Measurements from ENCODE around the gene KRTAP4-11. TPM values are rescaled to one million over a fixed set of nuclear protein-coding genes. Genes with fewer than 3 reads are reported as not detected.
"Not testable (repeated sequence)": the region's sequence is repeated elsewhere in the genome, so short reads cannot be mapped to it uniquely, and the experiment has no call there.

KRTAP4-11 gene
- total and polyA plus RNA-seq, 2 of the 8 experiments (the other 6 are each of a cell fraction or from before 2014, with no cell fraction given), result not detected

- H3K9ac ChIP-seq (replicated peaks in 1 of 4; ENCODE audit: extremely low read depth in 1 of 4, low read depth in 3 of 4, low read length in 3 of 4); H3K18ac ChIP-seq (ENCODE audit: extremely low read depth, low read length); H3K23me2 ChIP-seq (ENCODE audit: low read depth, low read length); H2BK120ac ChIP-seq (replicated peaks; ENCODE audit: low read depth, low read length); H3K23ac ChIP-seq (ENCODE audit: insufficient read length); H3K27me3 ChIP-seq (replicated peaks in 1 of 4; ENCODE audit: control insufficient read depth in 3 of 4, extremely low read depth in 1 of 4, insufficient read depth in 3 of 4, low read length in 3 of 4); H2BK15ac ChIP-seq (ENCODE audit: low read length); CTCF ChIA-PET (ENCODE audit: partially characterized antibody); H3K79me1 ChIP-seq (ENCODE audit: low read depth, low read length); H3K4me1 ChIP-seq (replicated peaks in 1 of 4; ENCODE audit: control insufficient read depth in 3 of 4, insufficient read depth in 4 of 4, low read length in 3 of 4); H3K36me3 ChIP-seq (ENCODE audit: control insufficient read depth in 2 of 4, insufficient read depth in 4 of 4, low read length in 3 of 4); H3K4ac ChIP-seq (replicated peaks; ENCODE audit: insufficient read length, low read depth, low read length); H3K9me3 ChIP-seq (ENCODE audit: insufficient read depth in 2 of 2, low read depth in 1 of 2, low read length in 1 of 2); H3K14ac ChIP-seq (ENCODE audit: insufficient read length); H2BK5ac ChIP-seq (ENCODE audit: low read depth, low read length); POLR2A ChIA-PET (ENCODE audit: partially characterized antibody); H4K8ac ChIP-seq (ENCODE audit: extremely low read depth, insufficient read depth, low read length); H4K5ac ChIP-seq (ENCODE audit: insufficient read length, low read depth, low read length); H2BK20ac ChIP-seq (ENCODE audit: low read length); H3K79me2 ChIP-seq (ENCODE audit: control insufficient read depth in 1 of 2, insufficient read depth in 2 of 2, low read length in 2 of 2); H3K4me3 ChIP-seq (ENCODE audit: extremely low read depth in 1 of 4, insufficient read depth in 2 of 4, low read depth in 3 of 4, low read length in 4 of 4); H2BK12ac ChIP-seq (ENCODE audit: low read depth, low read length); H2AFZ ChIP-seq (ENCODE audit: low read length); H2AK5ac ChIP-seq (ENCODE audit: low read depth, low read length); H3K27ac ChIP-seq (ENCODE audit: low read depth, low read length); H4K20me1 ChIP-seq (replicated peaks in 1 of 2; ENCODE audit: control insufficient read depth in 1 of 2, insufficient read depth in 2 of 2, low read length in 2 of 2); FAIRE-seq; H4K91ac ChIP-seq (replicated peaks; ENCODE audit: insufficient read length, low read length); H3K56ac ChIP-seq (replicated peaks; ENCODE audit: insufficient read length, low read depth, low read length); DNase-seq (ENCODE audit: low read depth in 1 of 2, low spot score in 2 of 2); H3K4me2 ChIP-seq (ENCODE audit: insufficient read depth in 1 of 2, low read depth in 2 of 2, low read length in 2 of 2): not testable (repeated sequence)
- WGBS, 2 experiments (ENCODE audit: extremely low coverage in 1 of 2, insufficient coverage in 1 of 2, insufficient read length in 1 of 2, insufficient replicate concordance in 2 of 2, low coverage in 1 of 2, low lambda C conversion rate in 2 of 2, missing lambda C conversion rate in 1 of 2), result 100% methylated on average over 1 of the region's 3 CpGs; no CpG with 5 or more reads in 1 of the 2 experiments
Measured at GRCh38 chr17:41123991-41124371, 5.8 kb upstream of the KRTAP4-11 start, which contains the start of gene KRTAP4-12. Gene KRTAP4-12 (minus strand): TSS chr17:41124182. CDS start chr17:41124122, 60 bp downstream.

DNA sequence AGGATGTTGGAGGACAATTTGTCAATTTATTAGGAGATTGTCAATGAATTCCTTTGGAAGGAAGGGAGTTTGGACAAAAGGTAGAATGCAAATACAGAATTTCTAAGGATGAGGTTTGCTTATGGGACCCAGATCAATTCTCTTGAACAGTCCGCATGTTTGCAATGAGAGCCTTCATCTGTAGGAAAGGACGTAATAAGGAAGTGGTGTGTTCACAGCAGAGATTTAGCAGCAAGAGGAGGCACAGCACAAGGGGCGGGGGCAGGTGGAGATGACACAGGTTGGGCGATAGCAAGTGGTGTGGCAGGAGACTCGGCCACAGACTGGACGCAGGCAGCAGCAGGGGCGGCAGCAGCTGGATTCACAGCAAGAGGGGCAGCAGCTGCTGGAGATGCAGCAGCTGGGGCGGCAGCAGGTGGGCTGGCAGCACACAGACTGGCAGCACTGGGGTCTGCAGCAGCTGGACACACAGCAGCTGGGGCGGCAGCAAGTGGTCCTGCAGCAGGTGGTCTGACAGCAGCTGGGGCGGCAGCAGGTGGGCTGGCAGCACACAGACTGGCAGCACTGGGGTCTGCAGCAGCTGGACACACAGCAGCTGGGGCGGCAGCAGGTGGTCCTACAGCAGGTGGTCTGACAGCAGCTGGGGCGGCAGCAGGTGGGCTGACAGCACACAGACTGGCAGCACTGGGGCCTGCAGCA, 5.3 kb upstream of the KRTAP4-11 start:
- H2BK120ac ChIP-seq (replicated peaks; ENCODE audit: low read depth, low read length); H2BK12ac ChIP-seq (ENCODE audit: low read depth, low read length); H3K18ac ChIP-seq (ENCODE audit: extremely low read depth, low read length); CTCF ChIA-PET (ENCODE audit: partially characterized antibody); H3K4ac ChIP-seq (replicated peaks; ENCODE audit: insufficient read length, low read depth, low read length); H2AFZ ChIP-seq (ENCODE audit: low read length); H3K36me3 ChIP-seq (ENCODE audit: control insufficient read depth in 2 of 4, insufficient read depth in 4 of 4, low read length in 3 of 4); H4K8ac ChIP-seq (ENCODE audit: extremely low read depth, insufficient read depth, low read length); H4K91ac ChIP-seq (replicated peaks; ENCODE audit: insufficient read length, low read length); H3K9ac ChIP-seq (replicated peaks in 1 of 4; ENCODE audit: extremely low read depth in 1 of 4, low read depth in 3 of 4, low read length in 3 of 4); H2BK15ac ChIP-seq (ENCODE audit: low read length); H3K79me1 ChIP-seq (ENCODE audit: low read depth, low read length); H2BK5ac ChIP-seq (ENCODE audit: low read depth, low read length); H3K14ac ChIP-seq (ENCODE audit: insufficient read length); H3K4me1 ChIP-seq (replicated peaks in 1 of 4; ENCODE audit: control insufficient read depth in 3 of 4, insufficient read depth in 4 of 4, low read length in 3 of 4); H3K4me2 ChIP-seq (ENCODE audit: insufficient read depth in 1 of 2, low read depth in 2 of 2, low read length in 2 of 2); H3K56ac ChIP-seq (replicated peaks; ENCODE audit: insufficient read length, low read depth, low read length); FAIRE-seq; H3K23me2 ChIP-seq (ENCODE audit: low read depth, low read length); H3K27ac ChIP-seq (ENCODE audit: low read depth, low read length); H3K4me3 ChIP-seq (ENCODE audit: extremely low read depth in 1 of 4, insufficient read depth in 2 of 4, low read depth in 3 of 4, low read length in 4 of 4); H3K9me3 ChIP-seq (ENCODE audit: insufficient read depth in 2 of 2, low read depth in 1 of 2, low read length in 1 of 2); H3K79me2 ChIP-seq (ENCODE audit: control insufficient read depth in 1 of 2, insufficient read depth in 2 of 2, low read length in 2 of 2); H3K23ac ChIP-seq (ENCODE audit: insufficient read length); H2BK20ac ChIP-seq (ENCODE audit: low read length); H2AK5ac ChIP-seq (ENCODE audit: low read depth, low read length); POLR2A ChIA-PET (ENCODE audit: partially characterized antibody); H4K5ac ChIP-seq (ENCODE audit: insufficient read length, low read depth, low read length); H4K20me1 ChIP-seq (replicated peaks in 1 of 2; ENCODE audit: control insufficient read depth in 1 of 2, insufficient read depth in 2 of 2, low read length in 2 of 2); DNase-seq (ENCODE audit: low read depth in 1 of 2, low spot score in 2 of 2); H3K27me3 ChIP-seq (replicated peaks in 1 of 4; ENCODE audit: control insufficient read depth in 3 of 4, extremely low read depth in 1 of 4, insufficient read depth in 3 of 4, low read length in 3 of 4): not testable (repeated sequence)
- WGBS, 2 experiments (ENCODE audit: extremely low coverage in 1 of 2, insufficient coverage in 1 of 2, insufficient read length in 1 of 2, insufficient replicate concordance in 2 of 2, low coverage in 1 of 2, low lambda C conversion rate in 2 of 2, missing lambda C conversion rate in 1 of 2), result 89% methylated on average over 12 of the region's 12 CpGs; no CpG with 5 or more reads in 1 of the 2 experiments
